ENCODE results near the gene CBFB. TPM values are rescaled to one million over a fixed set of nuclear protein-coding genes. Genes with fewer than 3 reads are reported as not detected.

The CBFB gene
- total and polyA plus RNA-seq, 2 of the 13 experiments (the other 11 are each of a cell fraction or from before 2014, with no cell fraction given), result 22.1 to 70.8 TPM

DNA sequence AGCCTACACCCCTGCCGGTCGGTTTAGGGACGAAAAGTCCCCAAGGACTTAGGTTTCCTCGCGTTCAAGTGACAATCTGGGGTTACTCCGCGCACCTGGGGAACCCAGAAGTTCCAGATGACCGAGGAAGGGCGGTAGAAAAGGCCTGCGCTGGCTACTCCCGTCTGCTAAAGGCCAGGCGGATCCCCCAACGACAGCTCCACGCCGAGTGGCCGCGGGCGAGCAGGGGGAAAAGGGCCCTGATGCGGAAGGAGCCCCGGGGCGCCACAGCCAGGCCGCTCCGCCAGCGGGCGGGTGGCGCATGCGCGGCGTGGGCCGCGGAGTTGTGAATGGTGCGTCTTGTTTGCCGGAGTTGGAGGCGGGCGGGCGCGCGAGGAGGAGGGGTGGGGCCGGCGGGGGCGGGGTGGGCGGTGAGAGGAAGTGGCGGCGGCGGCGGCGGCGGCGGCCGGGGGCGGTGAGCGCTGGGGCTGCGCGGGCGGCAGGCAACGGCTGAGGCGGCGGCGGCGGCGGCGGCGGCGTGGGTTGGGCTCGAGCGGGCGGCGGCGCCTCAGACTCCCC, at the start of gene CBFB (continued):
- TF ChIP-seq, protein P1, sequence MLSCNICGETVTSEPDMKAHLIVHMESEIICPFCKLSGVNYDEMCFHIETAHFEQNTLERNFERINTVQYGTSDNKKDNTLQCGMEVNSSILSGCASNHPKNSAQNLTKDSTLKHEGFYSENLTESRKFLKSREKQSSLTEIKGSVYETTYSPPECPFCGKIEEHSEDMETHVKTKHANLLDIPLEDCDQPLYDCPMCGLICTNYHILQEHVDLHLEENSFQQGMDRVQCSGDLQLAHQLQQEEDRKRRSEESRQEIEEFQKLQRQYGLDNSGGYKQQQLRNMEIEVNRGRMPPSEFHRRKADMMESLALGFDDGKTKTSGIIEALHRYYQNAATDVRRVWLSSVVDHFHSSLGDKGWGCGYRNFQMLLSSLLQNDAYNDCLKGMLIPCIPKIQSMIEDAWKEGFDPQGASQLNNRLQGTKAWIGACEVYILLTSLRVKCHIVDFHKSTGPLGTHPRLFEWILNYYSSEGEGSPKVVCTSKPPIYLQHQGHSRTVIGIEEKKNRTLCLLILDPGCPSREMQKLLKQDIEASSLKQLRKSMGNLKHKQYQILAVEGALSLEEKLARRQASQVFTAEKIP (CRISPR knock-in tag; IDR thresholded peaks at IDR 0.05; ENCODE audit: borderline replicate concordance), result 0 out of 2 replicates have a peak, but pooled peaks have one; percentile 16
- TF ChIP-seq, protein P2, sequence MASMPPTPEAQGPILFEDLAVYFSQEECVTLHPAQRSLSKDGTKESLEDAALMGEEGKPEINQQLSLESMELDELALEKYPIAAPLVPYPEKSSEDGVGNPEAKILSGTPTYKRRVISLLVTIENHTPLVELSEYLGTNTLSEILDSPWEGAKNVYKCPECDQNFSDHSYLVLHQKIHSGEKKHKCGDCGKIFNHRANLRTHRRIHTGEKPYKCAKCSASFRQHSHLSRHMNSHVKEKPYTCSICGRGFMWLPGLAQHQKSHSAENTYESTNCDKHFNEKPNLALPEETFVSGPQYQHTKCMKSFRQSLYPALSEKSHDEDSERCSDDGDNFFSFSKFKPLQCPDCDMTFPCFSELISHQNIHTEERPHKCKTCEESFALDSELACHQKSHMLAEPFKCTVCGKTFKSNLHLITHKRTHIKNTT (CRISPR knock-in tag; IDR thresholded peaks at IDR 0.05), result no peak
- TF ChIP-seq TSC22D2 (CRISPR knock-in tag; IDR thresholded peaks at IDR 0.05; ENCODE audit: borderline replicate concordance), result 0 out of 2 replicates have a peak, but pooled peaks have one; percentile 39
- TF ChIP-seq ZNF773 (CRISPR knock-in tag; IDR thresholded peaks at IDR 0.05; ENCODE audit: borderline replicate concordance), result 0 out of 2 replicates have a peak, but pooled peaks have one; percentile 29
- no peak for TF ChIP-seq ZBTB3 (CRISPR knock-in tag; IDR thresholded peaks at IDR 0.05; ENCODE audit: borderline replicate concordance, low read depth)
- no peak for TF ChIP-seq ZFP1 (CRISPR knock-in tag; IDR thresholded peaks at IDR 0.05)
- TF ChIP-seq ZNF430 (CRISPR knock-in tag; IDR thresholded peaks at IDR 0.05), result peak; percentile 92; the same call in 1 of the 2 replicates
- TF ChIP-seq ZNF382 (CRISPR knock-in tag; IDR thresholded peaks at IDR 0.05; ENCODE audit: borderline replicate concordance), result no peak
- peak; percentile 58 for TF ChIP-seq FOXA3 (CRISPR knock-in tag; IDR thresholded peaks at IDR 0.05)
- TF ChIP-seq, protein P3, sequence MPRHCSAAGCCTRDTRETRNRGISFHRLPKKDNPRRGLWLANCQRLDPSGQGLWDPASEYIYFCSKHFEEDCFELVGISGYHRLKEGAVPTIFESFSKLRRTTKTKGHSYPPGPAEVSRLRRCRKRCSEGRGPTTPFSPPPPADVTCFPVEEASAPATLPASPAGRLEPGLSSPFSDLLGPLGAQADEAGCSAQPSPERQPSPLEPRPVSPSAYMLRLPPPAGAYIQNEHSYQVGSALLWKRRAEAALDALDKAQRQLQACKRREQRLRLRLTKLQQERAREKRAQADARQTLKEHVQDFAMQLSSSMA (CRISPR knock-in tag; IDR thresholded peaks at IDR 0.05), result no peak
- TF ChIP-seq, protein P4, sequence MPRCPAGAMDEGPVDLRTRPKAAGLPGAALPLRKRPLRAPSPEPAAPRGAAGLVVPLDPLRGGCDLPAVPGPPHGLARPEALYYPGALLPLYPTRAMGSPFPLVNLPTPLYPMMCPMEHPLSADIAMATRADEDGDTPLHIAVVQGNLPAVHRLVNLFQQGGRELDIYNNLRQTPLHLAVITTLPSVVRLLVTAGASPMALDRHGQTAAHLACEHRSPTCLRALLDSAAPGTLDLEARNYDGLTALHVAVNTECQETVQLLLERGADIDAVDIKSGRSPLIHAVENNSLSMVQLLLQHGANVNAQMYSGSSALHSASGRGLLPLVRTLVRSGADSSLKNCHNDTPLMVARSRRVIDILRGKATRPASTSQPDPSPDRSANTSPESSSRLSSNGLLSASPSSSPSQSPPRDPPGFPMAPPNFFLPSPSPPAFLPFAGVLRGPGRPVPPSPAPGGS (CRISPR knock-in tag; IDR thresholded peaks at IDR 0.05), result no peak; the same call in none of the 2 replicates
- TF ChIP-seq, protein P5, sequence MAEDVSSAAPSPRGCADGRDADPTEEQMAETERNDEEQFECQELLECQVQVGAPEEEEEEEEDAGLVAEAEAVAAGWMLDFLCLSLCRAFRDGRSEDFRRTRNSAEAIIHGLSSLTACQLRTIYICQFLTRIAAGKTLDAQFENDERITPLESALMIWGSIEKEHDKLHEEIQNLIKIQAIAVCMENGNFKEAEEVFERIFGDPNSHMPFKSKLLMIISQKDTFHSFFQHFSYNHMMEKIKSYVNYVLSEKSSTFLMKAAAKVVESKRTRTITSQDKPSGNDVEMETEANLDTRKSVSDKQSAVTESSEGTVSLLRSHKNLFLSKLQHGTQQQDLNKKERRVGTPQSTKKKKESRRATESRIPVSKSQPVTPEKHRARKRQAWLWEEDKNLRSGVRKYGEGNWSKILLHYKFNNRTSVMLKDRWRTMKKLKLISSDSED (CRISPR knock-in tag; IDR thresholded peaks at IDR 0.05), result no peak
- TF ChIP-seq, protein P6, sequence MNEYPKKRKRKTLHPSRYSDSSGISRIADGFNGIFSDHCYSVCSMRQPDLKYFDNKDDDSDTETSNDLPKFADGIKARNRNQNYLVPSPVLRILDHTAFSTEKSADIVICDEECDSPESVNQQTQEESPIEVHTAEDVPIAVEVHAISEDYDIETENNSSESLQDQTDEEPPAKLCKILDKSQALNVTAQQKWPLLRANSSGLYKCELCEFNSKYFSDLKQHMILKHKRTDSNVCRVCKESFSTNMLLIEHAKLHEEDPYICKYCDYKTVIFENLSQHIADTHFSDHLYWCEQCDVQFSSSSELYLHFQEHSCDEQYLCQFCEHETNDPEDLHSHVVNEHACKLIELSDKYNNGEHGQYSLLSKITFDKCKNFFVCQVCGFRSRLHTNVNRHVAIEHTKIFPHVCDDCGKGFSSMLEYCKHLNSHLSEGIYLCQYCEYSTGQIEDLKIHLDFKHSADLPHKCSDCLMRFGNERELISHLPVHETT (CRISPR knock-in tag; conservative IDR thresholded peaks at IDR 0.05), result peak; percentile 44; the same call in 1 of the 2 replicates
- peak; percentile 98; the same call in 1 of the 2 replicates for TF ChIP-seq NRL (CRISPR knock-in tag; IDR thresholded peaks at IDR 0.05; ENCODE audit: borderline replicate concordance)
- TF ChIP-seq, protein P7, sequence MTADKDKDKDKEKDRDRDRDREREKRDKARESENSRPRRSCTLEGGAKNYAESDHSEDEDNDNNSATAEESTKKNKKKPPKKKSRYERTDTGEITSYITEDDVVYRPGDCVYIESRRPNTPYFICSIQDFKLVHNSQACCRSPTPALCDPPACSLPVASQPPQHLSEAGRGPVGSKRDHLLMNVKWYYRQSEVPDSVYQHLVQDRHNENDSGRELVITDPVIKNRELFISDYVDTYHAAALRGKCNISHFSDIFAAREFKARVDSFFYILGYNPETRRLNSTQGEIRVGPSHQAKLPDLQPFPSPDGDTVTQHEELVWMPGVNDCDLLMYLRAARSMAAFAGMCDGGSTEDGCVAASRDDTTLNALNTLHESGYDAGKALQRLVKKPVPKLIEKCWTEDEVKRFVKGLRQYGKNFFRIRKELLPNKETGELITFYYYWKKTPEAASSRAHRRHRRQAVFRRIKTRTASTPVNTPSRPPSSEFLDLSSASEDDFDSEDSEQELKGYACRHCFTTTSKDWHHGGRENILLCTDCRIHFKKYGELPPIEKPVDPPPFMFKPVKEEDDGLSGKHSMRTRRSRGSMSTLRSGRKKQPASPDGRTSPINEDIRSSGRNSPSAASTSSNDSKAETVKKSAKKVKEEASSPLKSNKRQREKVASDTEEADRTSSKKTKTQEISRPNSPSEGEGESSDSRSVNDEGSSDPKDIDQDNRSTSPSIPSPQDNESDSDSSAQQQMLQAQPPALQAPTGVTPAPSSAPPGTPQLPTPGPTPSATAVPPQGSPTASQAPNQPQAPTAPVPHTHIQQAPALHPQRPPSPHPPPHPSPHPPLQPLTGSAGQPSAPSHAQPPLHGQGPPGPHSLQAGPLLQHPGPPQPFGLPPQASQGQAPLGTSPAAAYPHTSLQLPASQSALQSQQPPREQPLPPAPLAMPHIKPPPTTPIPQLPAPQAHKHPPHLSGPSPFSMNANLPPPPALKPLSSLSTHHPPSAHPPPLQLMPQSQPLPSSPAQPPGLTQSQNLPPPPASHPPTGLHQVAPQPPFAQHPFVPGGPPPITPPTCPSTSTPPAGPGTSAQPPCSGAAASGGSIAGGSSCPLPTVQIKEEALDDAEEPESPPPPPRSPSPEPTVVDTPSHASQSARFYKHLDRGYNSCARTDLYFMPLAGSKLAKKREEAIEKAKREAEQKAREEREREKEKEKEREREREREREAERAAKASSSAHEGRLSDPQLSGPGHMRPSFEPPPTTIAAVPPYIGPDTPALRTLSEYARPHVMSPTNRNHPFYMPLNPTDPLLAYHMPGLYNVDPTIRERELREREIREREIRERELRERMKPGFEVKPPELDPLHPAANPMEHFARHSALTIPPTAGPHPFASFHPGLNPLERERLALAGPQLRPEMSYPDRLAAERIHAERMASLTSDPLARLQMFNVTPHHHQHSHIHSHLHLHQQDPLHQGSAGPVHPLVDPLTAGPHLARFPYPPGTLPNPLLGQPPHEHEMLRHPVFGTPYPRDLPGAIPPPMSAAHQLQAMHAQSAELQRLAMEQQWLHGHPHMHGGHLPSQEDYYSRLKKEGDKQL (CRISPR knock-in tag; IDR thresholded peaks at IDR 0.05; ENCODE audit: low read depth), result 0 out of 2 replicates have a peak, but pooled peaks have one; percentile 16
